Measurements from ENCODE around the gene RHOH. TPM values are rescaled to one million over a fixed set of nuclear protein-coding genes. Genes with fewer than 3 reads are reported as not detected.
"Not testable (repeated sequence)": the region's sequence is repeated elsewhere in the genome, so short reads cannot be mapped to it uniquely, and the experiment has no call there.

The RHOH gene
- total RNA-seq, 1 donor from 2014 or later = 0.53 TPM

DNA sequence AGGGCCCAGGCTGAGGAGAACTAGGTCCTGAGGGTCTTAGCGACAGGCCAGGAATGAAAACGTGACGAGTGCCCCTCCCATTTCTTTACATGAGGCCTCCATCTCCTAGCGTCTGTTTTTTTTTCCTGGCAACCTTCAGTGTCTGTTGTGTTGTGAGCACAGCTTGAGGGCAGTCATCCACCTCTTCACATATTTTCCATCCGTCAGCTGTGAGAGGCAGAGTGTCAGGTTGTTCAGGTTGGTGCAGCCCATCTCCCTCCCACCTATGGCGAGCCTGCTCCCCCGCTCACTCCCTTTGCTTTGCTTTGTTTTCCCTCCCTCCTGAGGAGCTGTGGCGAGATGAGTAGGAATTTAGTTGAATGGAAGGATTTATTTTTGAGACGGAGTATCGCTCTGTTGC lies 86.6 kb downstream of the RHOH start:
- H3K36me3 ChIP-seq (ENCODE audit: control insufficient read depth, insufficient read depth, low read length) = no peaks in the 10 kb centered on the region
- no peak for FAIRE-seq
- H3K4me3 ChIP-seq (ENCODE audit: low read depth, low read length) = no peak overlapping the region
- no peaks in the 10 kb centered on the region for H3K27me3 ChIP-seq (ENCODE audit: control insufficient read depth, insufficient read depth, low read length)
- peak; percentile 22 for DNase-seq (ENCODE audit: low read depth)
- TF ChIP-seq, protein P1, sequence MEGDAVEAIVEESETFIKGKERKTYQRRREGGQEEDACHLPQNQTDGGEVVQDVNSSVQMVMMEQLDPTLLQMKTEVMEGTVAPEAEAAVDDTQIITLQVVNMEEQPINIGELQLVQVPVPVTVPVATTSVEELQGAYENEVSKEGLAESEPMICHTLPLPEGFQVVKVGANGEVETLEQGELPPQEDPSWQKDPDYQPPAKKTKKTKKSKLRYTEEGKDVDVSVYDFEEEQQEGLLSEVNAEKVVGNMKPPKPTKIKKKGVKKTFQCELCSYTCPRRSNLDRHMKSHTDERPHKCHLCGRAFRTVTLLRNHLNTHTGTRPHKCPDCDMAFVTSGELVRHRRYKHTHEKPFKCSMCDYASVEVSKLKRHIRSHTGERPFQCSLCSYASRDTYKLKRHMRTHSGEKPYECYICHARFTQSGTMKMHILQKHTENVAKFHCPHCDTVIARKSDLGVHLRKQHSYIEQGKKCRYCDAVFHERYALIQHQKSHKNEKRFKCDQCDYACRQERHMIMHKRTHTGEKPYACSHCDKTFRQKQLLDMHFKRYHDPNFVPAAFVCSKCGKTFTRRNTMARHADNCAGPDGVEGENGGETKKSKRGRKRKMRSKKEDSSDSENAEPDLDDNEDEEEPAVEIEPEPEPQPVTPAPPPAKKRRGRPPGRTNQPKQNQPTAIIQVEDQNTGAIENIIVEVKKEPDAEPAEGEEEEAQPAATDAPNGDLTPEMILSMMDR (IDR thresholded peaks at IDR 0.05; ENCODE audit: insufficient read depth, low read length, severe bottlenecking) = no peak

DNA sequence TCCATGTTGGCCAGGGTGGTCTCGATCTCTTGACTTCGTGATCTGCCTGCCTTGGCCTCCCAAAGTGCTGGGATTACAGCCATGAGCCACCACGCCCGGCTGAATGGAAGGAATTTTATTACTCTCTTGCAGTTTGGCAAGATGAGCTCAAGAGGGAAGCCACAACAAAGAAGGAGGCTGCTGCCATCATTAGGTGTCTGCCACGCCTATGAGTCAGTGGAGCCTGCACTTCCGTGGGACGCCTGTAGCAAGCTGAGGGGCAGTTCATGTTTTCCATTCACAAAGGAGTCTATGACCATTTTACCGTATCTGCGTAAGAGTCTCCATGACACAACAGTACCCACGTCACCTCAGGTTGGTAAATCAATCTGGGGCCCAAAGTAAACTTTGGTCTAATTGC lies 87.1 kb downstream of the RHOH start:
- TF ChIP-seq, protein P1 (IDR thresholded peaks at IDR 0.05; ENCODE audit: insufficient read depth, low read length, severe bottlenecking) = peak; percentile 2
- DNase-seq (ENCODE audit: low read depth) = peak; percentile 66
- no peaks in the 10 kb centered on the region for H3K36me3 ChIP-seq (ENCODE audit: control insufficient read depth, insufficient read depth, low read length)
- H3K27me3 ChIP-seq (ENCODE audit: control insufficient read depth, insufficient read depth, low read length) = no peaks in the 10 kb centered on the region
- no peak overlapping the region for H3K4me3 ChIP-seq (ENCODE audit: low read depth, low read length)
- FAIRE-seq = no peak

DNA sequence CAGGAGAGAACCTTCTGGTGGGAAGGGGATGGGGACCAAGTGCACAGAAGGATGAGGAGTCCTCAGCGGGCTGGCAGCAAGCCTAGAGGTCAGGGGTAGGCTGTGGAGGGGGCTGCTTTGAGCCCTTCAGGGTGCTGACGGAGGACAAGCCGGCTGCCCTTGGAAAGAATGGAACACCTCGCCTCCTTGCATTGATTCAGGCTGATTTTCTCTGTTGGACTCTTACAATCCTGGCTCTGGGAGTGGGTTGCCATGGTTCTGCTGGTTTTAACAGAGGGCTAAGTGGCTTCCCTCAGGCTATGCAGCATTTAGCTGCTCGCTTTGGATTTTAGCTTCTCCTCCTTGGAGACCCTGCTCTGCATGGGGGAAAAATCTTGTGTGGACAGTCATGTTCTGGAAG lies 88.9 kb downstream of the RHOH start:
- H3K36me3 ChIP-seq (ENCODE audit: control insufficient read depth, insufficient read depth, low read length) = no peaks in the 10 kb centered on the region
- FAIRE-seq = no peak
- TF ChIP-seq, protein P1 (IDR thresholded peaks at IDR 0.05; ENCODE audit: insufficient read depth, low read length, severe bottlenecking) = no peak

DNA sequence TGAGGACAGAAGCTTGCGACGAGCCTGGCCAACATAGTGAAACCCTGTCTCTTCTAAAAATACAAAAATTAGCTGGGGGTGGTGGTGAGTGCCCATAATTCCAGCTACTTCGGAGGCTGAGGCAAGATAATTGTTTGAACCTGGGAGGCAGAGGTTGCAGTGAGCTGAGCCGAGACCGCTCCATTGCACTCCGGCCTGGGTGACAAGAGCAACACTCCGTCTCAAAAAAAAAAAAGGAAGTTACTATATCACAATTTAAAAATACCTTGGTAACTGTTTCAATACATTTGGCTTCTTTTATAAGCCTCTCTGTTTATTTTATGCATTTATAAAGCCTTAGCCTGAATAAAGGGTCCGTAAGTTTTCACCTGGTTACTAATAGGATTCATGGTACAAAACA lies 91.7 kb downstream of the RHOH start:
- H3K27me3 ChIP-seq (ENCODE audit: control insufficient read depth, insufficient read depth, low read length) = no peaks in the 10 kb centered on the region
- H3K4me3 ChIP-seq (ENCODE audit: low read depth, low read length) = no peak overlapping the region
- FAIRE-seq = no peak
- TF ChIP-seq, protein P1 (IDR thresholded peaks at IDR 0.05; ENCODE audit: insufficient read depth, low read length, severe bottlenecking) = no peak
- no peak for DNase-seq (ENCODE audit: low read depth)
- no peaks in the 10 kb centered on the region for H3K36me3 ChIP-seq (ENCODE audit: control insufficient read depth, insufficient read depth, low read length)

More for the DNA sequence above, 88.9 kb downstream of the RHOH start:
- Histone ChIP-seq H3K27me3 (ENCODE audit: control insufficient read depth, insufficient read depth, low read length) (no peaks in the 10 kb centered on the region), H3K4me3 (ENCODE audit: low read depth, low read length) (no peak overlapping the region)
- no peak for DNase-seq (ENCODE audit: low read depth)

DNA sequence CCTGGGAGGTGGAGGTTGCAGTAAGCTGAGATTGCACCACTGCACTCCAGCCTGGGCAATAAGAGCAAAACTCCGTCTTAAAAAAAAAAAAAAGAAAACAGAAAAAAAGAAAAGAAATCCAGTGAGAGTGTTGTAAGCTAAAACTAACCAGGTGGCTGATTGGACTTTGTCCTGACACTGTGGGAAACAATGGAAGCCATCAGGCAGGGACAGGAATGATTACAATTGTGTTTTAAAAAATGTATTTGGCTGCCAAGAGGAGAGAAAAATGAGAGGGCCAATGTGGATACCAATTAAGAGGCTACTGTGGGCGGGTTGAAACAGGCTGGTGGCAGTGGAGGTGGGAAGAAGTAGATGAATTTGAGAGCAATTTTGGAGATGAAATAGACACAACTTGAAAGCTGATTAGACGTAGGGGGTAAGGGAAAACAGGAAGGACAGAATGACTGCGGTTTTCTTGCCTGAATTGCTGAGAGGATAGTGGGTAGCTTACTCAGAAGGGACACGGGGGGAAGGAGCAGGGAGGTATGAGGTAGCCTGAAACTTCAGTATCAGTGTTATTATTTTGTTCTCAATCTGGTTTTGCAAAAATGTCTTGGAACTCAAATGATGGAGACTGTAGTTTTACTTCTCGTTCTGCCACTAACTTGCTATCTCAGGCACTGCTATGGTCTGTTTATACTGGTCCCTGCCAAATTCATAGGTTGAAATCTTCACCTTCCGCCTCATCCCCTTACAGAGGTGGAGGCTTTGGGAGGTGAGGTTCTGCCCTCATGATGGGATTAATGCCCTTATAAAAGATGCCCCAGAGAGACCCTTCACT lies 92.7 kb downstream of the RHOH start:
- H3K36me3 ChIP-seq (ENCODE audit: control insufficient read depth, insufficient read depth, low read length) = no peaks in the 10 kb centered on the region
- H3K4me3 ChIP-seq (ENCODE audit: low read depth, low read length) = no peak overlapping the region
- DNase-seq (ENCODE audit: low read depth) (peak; percentile 38), FAIRE-seq (no peak)
- TF ChIP-seq, protein P1 (IDR thresholded peaks at IDR 0.05; ENCODE audit: insufficient read depth, low read length, severe bottlenecking) = no peak
- H3K27me3 ChIP-seq (ENCODE audit: control insufficient read depth, insufficient read depth, low read length) = no peaks in the 10 kb centered on the region

DNA sequence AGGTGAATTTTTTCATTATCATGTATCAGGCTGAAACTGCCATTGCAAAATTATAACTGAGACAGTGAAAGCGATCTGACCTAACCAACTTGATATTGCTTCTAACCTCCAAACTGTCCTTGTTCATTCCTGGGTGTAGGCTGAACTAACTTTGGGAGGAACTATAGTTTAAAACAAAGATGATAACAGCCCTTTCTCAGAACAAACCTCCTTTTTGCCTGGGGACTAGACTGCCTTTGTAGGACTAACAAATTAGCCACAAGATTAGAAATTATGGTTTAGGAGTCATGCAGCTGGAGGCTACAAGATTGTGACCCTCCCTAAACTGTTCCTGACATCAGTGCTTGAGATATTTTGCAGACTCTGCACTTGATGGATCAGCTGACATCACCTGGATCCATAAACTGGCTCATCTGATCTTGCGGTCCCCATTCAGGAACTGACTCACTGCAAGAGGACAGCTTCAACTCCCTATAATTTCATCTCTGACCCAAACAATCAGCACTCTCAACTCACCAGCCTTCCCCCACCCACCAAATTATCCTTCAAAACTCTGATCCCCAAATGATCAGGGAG lies 93.9 kb downstream of the RHOH start:
- not testable (repeated sequence) for H3K27me3 ChIP-seq (ENCODE audit: control insufficient read depth, insufficient read depth, low read length); FAIRE-seq; H3K4me3 ChIP-seq (ENCODE audit: low read depth, low read length); H3K36me3 ChIP-seq (ENCODE audit: control insufficient read depth, insufficient read depth, low read length)
- DNase-seq (ENCODE audit: low read depth) = peak; percentile 70

Measured in bronchial epithelial cell (primary cell).